ENCODE measurements around the gene KLF11. TPM values are rescaled to one million over a fixed set of nuclear protein-coding genes. Genes with fewer than 3 reads are reported as not detected.

The KLF11 gene
- total RNA-seq, 1 donor from 2014 or later, result 6.1 TPM

GRCh38 chr2:10043906-10044601 lies 704 bp downstream of the KLF11 start:
- peak; percentile 82 for ATAC-seq

GRCh38 chr2:10045561-10046355 lies 2.4 kb downstream of the KLF11 start:
- ATAC-seq, result no peak

- ATAC-seq, result no peak
Observed at GRCh38 chr2:10046931-10047330, 3.6 kb downstream of the KLF11 start.

- ATAC-seq, result no peak
Observed at GRCh38 chr2:10047616-10048500, 4.5 kb downstream of the KLF11 start.

- no peak for ATAC-seq
Observed at GRCh38 chr2:10048501-10049171, 5.3 kb downstream of the KLF11 start.

GRCh38 chr2:10052216-10052615 lies 8.9 kb downstream of the KLF11 start:
- no peak for ATAC-seq

- ATAC-seq, result no peak
Observed at GRCh38 chr2:10053351-10053750, 10.0 kb downstream of the KLF11 start.

- ATAC-seq, result no peak
Observed at GRCh38 chr2:10054424-10054823, 11.1 kb downstream of the KLF11 start.

GRCh38 chr2:10054976-10055375 lies 11.6 kb downstream of the KLF11 start:
- ATAC-seq, result no peak

GRCh38 chr2:10056439-10056838 lies 13.1 kb downstream of the KLF11 start:
- ATAC-seq, result no peak

GRCh38 chr2:10057231-10058107 lies 14.1 kb downstream of the KLF11 start:
- peak; percentile 52 for ATAC-seq

- no peak for ATAC-seq
Observed at GRCh38 chr2:10058251-10059015, 15.1 kb downstream of the KLF11 start.

GRCh38 chr2:10059016-10059351 lies 15.6 kb downstream of the KLF11 start:
- no peak for ATAC-seq

GRCh38 chr2:10059552-10060335 lies 16.4 kb downstream of the KLF11 start:
- no peak for ATAC-seq

GRCh38 chr2:10061221-10061925 lies 18.0 kb downstream of the KLF11 start:
- ATAC-seq, result no peak

- no peak for ATAC-seq
Observed at GRCh38 chr2:10062931-10063365, 19.6 kb downstream of the KLF11 start.

- no peak for ATAC-seq
Observed at GRCh38 chr2:10063566-10063965, 20.2 kb downstream of the KLF11 start.

GRCh38 chr2:10064932-10065772 lies 21.8 kb downstream of the KLF11 start:
- ATAC-seq, result no peak

- no peak for ATAC-seq
Observed at GRCh38 chr2:10065773-10066055, 22.4 kb downstream of the KLF11 start.

All from esophagus mucosa (tissue), 1 donor.